Breast epithelium (tissue), 3 donors: ENCODE results near the gene ZPBP.

Source experiments
- CTCF ChIP-seq, 3 donors: fragments of 450-650 bp; IDR thresholded peaks; one replicate each; pipeline ENCODE4 v1.5.1; 2016 to 2017; ENCODE audit warnings: antibody characterized with exemption in 3 of 3, mild to moderate bottlenecking in 3 of 3, moderate library complexity in 3 of 3
- POLR2A ChIP-seq: fragments of 450-650 bp; IDR thresholded peaks from one replicate; pipeline ENCODE4 v1.6.1; 2016; ENCODE audit warnings: antibody characterized with exemption, mild to moderate bottlenecking, moderate library complexity
- POLR2AphosphoS5 ChIP-seq, 3 donors: sonication (generic); formaldehyde crosslinking; IDR thresholded peaks; one replicate each; pipeline ENCODE4 v1.6.1; 2017; ENCODE audit warnings: antibody characterized with exemption in 3 of 3

GRCh38 chr7:49986191-49986590 is 106.9 kb downstream of the ZPBP start:
- TF ChIP-seq CTCF (IDR thresholded peaks at IDR 0.05) = no peak
- no peak for TF ChIP-seq POLR2A
- TF ChIP-seq POLR2AphosphoS5 (IDR thresholded peaks at IDR 0.05) = no peak
